Inferior parietal cortex (tissue), 1 donor: ENCODE data around the gene ARL16.

ENCODE experiments used
- DNase-seq: peaks from one replicate; pipeline ENCODE4 v3.0.0-alpha.2; 2016; ENCODE audit errors: extremely low spot score

The ARL16 gene

DNA sequence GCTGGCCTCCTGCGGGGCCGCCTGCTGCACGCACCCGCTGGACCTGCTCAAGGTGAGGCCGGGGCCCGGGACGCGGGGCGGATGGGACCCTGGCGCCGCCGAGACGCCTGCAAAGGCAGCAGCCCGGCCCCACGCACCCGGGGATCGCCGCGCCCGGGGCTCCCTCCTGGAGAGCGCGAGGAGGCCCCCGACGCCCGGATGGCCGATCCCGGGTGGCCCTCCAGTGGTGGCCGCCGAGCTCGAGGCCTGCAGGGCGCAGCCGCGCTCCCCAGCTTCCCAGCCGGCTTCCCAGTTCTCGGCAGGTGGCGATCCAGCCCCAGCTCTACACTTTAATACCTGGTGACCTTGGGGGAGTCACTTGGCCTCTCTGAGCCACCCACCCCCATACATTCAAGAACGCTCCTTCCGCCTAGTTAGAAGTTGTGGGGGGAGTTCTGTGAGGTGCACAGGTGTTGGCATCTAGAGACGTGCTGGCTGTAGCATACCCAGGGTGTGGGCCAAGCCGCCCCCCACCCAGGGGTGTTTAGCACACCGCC is 28.9 kb upstream of the ARL16 start:
- DNase-seq = no peak

DNA sequence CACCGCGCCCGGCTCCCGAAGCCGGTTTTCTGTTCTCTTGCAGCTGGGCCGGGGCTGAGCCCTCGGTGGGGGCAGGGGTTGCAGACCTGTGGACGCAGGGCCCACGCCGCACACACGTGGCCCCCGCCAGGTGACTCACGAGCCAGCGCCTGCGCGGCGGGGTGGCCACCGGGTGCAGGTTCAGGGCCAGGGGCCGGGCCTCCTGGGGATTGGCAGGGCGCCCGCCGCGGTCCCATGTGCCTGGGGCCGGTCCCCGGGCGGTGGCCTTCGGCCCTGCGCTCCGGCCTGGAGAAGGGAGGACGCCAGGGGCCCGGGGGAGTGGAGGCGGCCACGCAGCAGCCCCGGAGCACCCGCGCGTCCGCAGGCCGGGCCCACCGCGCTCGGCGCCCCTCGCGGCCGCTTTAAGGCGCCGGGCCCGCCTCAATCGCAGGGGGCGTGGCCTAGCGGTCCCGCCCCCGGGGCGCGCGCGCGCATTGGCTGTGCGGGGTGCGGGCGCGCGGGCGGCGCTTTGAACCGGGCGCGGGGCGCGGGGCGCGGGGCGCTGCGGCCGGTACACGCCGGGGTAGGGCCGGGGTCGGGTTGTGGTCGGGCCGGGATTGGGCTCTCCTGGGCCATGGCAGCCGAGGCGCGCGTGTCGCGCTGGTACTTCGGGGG is 28.3 kb upstream of the ARL16 start, which contains the start of gene SLC25A10:
TSS of gene SLC25A10 (plus strand) at position 471 of the 654 bp plus-strand sequence. CDS start at position 614, 143 bp downstream.
- DNase-seq = peak; percentile 70

DNA sequence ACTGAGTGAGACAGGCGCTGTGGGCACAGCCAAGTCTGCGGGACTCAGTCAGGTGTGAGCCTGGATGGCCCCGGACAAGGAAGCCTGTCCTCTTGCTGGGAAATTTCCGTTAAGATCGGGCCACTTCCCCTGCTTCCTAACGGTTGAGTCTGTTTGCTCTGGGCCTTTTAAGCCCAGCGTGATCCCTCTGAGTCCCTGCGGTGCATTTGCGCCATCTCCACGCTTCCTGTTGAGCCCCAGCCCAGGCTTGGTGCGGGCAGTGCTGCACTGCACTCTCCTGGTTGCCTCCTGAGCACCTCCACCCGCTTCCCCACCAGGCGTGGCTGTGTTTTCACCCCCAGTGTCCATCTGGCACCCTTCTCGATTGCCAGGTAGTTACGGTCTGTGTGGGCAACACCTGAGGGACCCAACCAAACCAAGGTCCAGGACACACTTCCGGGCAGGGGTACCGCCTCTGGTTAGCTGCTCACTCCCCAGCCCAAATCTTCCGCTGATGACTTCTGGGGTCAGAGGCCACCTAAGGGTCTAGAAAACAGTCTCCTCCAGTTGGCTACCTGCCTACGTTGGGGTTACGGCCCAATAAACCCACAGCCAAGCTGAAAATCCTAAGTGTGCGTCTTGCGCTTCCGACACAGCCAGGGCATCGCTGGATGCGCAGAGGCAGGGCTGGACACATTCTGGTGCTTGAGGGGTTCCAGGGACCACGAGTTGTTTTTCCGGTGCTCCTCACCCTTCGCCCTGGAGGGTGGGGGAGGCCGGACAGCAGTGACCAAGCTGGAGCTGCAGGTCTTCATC is 27.1 kb upstream of the ARL16 start:
- DNase-seq = no peak

DNA sequence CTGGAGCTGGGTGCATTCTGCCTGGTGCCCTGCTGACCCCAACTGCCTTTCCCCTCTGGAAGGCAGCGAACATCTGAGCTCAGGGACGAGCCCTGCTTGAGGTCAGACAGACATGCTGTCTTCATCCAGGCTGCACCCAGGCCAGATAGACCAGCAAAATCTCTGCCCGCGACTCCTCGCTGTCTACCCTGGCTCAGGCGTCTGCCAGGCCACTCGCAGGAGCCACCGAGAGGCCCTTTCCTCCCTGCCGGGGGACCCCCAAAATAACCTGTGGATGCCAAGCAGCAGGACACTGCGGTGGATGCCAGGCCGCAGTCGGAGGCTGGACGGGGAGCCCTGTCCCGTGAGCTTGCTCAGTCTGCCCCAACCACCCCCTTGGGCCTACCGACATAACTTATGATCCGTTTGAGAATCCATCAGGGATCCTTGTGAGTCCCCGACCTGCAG is 25.2 kb upstream of the ARL16 start:
- DNase-seq = no peak

GRCh38 chr17:81707725-81708646 is 24.4 kb upstream of the ARL16 start:
- DNase-seq = no peak

DNA sequence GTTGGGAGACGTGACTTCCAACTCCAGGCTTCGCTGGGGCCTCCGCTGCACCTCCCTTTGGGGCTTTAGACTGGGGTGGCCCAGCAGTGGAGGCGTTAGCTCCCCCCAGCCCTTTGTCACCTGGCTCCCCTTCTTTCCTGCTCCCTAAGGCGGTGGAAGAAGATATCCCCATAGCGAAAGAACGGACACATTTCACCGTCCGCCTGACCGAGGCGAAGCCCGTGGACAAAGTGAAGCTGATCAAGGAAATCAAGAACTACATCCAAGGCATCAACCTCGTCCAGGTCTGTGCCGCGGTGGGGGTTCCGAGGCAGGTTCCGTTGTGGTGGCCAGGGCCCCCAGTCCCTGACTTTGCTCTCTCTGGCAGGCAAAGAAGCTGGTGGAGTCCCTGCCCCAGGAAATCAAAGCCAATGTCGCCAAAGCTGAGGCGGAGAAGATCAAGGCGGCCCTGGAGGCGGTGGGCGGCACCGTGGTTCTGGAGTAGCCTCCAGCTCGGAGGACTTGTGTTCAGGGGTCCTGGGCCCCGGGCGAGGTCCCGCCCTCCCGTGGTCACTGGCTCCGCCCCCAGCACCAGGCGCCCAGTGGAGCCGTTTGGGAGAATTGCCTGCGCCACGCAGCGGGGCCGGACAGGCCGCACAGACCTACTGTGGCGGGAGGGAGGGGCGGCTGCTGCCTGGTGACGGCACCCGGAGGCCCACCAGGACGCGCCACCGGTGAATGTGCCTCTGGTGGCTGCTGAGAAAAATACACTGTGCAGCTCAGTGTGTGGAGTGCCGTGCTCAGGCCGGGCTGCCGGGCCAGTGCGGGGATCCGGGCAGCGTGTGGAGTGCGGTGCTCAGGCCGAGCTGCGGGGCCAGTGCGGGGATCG is 23.4 kb upstream of the ARL16 start:
- DNase-seq = no peak

DNA sequence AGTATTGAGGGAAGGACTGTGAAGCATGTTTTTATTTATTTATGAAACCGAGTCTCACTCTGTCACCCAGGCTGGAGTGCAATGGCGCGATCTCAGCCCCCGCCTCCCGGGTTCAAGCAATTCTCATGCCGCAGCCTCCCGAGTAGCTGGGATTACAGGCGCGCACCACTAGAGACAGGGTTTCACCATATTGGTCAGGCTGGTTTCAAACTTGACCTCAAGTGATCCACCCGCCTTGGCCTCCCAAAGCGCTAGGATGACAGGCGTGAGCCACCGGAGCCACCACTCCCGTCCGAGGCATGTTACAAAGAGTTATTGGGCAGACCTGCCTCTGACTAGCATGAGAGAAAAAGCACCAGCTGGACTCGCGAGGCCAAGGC is 22.6 kb upstream of the ARL16 start:
- no peak for DNase-seq

DNA sequence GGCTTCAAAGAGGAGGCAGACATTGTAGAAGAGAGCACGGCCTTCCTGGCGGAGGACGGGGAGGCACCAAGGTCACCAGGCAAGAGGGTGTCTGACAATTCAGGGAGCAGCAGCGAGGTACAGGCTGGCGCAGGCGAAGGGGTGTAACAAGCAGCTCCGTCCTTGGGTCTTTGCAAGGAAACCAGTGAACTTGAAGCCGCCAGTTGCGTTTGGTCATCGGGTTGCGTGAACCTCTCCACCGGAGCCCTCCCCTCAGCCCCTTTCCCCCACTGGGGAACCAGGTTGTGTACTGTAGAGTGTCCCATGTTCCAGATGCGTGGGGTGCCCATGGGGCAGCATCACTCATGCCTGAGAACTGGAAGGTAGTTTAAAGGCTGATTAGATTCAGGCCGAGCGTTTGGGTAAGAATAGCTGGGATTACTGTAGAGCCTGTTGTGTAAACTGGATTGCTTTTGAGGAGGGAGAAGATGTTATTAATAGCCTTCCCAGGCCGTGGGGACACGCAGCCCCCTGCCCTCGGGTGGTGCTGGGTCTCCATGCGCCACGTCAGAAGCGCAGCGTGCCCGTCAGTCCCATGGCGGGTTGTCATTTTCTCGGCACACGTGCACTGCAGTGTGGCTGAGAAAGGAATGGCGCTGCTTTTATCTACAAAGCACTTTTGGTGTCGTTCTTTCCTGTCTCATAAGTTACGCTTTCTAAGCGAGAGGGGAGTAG is 22.1 kb upstream of the ARL16 start:
- no peak for DNase-seq

DNA sequence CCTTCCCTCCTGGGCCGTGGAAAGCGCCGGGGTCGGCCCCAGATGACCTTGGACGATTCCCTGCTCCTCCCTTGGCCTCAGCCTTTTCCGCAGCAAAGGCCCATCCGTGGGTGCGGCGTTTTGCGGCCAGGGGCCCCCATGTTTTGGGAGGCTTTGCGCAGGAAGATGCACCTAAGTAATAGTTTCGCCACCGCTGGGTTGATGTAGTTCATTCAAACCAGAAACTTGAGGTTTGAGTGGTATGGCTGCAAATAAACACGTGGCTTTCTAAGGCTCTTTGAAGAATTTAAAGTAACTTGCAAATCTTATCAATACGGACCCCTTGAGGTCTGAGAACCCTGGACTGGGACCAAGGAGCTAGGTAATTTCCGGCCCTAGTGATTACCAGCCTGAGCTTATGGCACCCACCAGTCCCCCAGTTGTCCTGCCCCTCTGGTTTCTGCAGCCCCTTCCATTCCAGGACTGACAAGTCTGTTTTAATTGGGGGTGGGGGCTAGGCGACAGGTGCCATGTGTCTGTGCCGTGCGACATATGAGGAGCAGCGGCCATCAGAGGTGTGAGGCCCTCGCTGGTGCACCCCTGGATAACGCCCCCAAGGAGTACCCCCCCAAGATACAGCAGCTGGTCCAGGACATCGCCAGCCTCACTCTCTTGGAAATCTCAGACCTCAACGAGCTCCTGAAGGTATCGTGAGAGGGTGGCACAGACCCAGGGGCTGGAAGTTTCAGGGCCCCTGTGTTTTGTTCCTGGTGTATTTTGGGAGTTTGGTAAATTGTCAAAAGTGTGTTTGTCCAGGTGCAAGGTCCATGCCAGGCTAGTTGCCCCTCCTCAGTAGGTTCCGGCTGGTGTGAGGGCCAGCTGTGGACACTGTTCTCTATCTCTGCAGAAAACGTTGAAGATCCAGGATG is 20.4 kb upstream of the ARL16 start:
- DNase-seq = no peak

GRCh38 chr17:81702934-81703746 is 19.5 kb upstream of the ARL16 start, which contains the start of gene MRPL12:
MRPL12 (plus strand) TSS chr17:81703367; CDS start chr17:81703502, 135 bp downstream.
- DNase-seq = peak; percentile 99

DNA sequence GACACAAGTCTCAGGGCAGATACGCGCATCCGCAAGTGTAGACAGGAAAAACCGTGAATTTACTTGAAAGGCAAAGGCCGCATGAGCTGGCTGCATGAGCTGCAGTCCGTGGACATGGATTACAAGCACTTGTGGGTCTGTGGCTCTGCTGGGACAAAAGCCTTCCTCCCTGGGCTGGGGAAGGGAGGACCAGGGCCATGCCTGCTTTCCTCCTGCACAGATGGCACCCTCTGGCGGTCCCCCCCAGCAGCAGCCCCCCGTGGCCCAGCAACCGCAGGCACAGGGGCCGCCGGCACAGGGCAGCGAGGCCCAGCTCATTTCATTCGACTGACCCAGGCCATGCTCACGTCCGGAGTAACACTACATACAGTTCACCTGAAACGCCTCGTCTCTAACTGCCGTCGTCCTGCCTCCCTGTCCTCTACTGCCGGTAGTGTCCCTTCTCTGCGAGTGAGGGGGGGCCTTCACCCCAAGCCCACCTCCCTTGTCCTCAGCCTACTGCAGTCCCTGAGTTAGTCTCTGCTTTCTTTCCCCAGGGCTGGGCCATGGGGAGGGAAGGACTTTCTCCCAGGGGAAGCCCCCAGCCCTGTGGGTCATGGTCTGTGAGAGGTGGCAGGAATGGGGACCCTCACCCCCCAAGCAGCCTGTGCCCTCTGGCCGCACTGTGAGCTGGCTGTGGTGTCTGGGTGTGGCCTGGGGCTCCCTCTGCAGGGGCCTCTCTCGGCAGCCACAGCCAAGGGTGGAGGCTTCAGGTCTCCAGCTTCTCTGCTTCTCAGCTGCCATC is 17.9 kb upstream of the ARL16 start:
- DNase-seq = no peak

- DNase-seq = no peak
These were observed 17.0 kb upstream of the ARL16 start for GRCh38 chr17:81700353-81701287.

DNA sequence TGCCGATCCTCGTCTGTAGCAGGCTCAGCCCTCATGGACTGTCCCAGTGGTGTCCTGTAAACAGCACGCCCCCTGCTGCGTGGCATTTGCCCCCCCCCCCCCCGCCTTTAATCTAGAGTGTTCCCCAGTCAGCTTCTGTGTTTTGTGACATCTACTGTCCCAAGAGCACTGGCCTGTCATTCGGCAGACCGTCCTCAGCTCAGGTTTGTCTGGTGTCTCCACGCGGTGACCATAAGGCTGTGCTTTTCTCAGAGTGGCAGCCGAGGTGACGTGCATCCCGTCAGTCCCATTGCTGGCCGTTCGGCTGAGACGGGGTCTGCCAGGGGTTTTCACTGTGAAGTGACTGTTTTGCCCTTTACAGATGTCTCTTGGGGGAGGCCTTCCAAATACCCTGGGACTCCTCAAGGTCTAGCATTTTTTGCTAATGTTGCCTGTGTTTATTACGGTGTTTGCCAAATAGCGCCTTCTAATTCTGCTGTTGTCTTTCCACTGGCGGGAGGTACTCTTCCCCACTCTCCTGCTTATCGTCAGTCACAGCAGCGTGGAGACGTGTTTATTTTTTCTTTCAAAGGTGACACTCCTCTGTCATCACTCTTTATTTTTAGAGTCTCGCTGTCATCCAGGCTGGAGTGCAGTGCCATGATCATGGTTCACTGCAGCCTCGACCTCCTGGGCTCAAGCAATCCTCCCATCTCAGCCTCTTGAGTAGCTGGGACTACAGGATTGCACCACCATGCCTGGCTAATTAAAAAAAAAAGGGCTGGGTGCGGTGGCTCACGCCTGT is 13.9 kb upstream of the ARL16 start:
- DNase-seq = no peak

DNA sequence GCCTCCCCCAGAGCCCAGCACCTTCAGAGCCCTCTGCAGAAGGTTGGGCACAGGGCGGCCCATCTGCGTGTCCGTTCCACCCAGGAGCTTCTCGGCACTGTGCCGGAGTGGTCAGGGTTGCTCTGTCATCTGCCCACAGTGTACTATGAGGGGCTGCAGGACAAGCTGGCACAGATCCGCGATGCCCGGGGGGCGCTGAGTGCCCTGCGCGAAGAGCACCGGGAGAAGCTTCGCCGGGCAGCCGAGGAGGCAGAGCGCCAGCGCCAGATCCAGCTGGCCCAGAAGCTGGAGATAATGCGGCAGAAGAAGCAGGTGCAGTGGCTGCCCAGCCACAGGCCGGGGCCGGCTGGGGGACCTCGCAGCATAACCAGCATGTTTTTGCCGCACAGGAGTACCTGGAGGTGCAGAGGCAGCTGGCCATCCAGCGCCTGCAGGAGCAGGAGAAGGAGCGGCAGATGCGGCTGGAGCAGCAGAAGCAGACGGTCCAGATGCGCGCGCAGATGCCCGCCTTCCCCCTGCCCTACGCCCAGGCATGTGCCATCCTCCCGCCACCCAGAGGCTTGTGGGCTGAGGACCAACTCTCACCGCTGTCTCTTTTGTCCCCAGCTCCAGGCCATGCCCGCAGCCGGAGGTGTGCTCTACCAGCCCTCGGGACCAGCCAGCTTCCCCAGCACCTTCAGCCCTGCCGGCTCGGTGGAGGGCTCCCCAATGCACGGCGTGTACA is 12.8 kb upstream of the ARL16 start:
- no peak for DNase-seq

DNA sequence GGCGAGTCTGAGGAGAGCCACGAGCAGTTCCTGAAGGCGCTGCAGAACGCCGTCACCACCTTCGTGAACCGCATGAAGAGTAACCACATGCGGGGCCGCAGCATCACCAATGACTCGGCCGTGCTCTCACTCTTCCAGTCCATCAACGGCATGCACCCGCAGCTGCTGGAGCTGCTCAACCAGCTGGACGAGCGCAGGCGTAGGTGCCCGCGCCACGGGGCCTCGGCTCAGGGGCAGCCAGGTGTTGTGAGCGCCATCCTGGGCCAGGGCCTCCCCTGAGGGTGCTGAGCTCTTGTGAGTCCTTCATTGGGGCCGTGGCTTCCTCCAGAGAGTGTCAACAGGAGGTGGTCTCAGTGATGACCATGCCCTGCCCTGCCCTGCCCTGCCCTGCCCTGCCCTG is 12.2 kb upstream of the ARL16 start:
- DNase-seq = no peak
